Measurements from ENCODE around the gene ZMAT3.

ZMAT3 gene

DNA sequence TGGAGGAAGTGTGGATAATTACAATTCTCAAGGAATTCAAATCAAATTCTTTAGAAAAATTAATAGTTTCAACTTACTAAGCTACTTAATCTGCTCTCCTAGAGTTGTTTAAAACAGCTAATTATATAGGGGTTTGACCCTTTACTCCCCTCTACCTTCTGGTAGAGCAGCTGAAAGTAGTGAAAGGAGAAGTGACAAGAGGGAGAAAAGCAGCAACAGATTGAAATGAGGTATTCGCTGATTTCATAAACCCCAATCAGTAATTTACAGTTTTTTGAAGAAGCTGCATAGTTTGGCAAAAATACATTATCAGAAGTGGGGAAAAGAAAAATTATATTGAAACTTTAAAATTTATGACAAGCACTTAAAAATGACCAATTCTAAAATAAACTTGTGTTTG lies 52.8 kb downstream of the ZMAT3 start:
- DNase-seq, result no peak

DNA sequence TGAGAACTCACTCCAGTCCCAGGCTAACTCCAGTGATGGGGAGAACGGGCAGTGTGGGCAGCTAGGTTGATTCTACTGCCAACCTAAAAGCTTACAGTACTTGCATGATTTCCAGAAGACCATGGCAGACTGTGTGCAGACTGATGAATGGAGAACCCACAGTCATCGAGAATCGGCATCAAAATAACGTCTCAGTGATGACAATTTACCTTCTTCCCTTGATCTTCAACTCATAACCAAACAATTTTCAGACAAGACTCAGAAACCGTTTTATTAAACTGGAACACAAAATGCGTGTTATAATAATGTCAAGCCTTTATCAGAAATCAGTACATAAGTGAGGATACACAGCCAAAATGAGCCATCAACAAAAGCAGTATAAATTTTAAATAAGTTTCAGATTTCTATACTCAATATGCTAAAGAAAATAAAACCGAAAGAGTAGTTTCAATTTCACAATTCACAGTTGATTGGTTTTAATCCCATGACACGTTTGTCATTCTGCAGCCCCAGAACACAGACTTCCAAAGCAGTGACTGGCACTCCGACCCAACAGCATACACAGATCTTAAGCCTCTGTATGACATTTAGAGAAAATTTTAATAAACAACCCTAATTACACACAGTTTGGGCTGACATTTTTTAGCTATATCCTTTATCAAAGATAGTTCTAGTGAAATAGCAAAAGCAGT lies 54.5 kb downstream of the ZMAT3 start:
- no peak for DNase-seq

- peak; percentile 60 for DNase-seq
These were observed 56.0 kb downstream of the ZMAT3 start for GRCh38 chr3:179015551-179016020.

- no peak for DNase-seq
These were observed 65.9 kb downstream of the ZMAT3 start for GRCh38 chr3:179005706-179006105.

GRCh38 chr3:179005213-179005612 lies 66.4 kb downstream of the ZMAT3 start:
- no peak for DNase-seq

DNA sequence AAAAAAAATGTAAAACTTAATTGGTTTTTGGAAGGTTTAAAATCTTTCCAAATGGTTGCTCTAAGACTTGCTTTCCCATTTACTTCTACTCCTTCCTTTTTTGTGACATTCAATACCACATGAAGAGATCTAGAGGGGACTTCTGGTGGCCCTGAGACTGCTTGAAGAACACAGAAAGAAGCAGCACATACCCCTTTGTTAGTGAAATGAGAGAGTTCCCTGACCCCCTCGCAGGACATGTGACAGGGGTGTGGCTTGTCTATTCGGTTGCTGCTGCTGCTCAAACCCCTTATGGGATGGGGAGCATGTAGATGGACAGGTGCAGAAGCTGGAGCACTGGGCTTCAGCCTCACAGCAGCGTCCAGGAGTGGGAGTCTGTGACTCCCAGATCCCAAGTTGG lies 71.0 kb downstream of the ZMAT3 start:
- no peak for DNase-seq

GRCh38 chr3:179000144-179000543 lies 71.5 kb downstream of the ZMAT3 start:
- DNase-seq, result no peak

GRCh38 chr3:178996399-178996798 lies 75.2 kb downstream of the ZMAT3 start:
- DNase-seq, result no peak

GRCh38 chr3:178990293-178990692 lies 81.3 kb downstream of the ZMAT3 start:
- no peak for DNase-seq

GRCh38 chr3:178989821-178990220 lies 81.8 kb downstream of the ZMAT3 start:
- DNase-seq, result no peak

DNA sequence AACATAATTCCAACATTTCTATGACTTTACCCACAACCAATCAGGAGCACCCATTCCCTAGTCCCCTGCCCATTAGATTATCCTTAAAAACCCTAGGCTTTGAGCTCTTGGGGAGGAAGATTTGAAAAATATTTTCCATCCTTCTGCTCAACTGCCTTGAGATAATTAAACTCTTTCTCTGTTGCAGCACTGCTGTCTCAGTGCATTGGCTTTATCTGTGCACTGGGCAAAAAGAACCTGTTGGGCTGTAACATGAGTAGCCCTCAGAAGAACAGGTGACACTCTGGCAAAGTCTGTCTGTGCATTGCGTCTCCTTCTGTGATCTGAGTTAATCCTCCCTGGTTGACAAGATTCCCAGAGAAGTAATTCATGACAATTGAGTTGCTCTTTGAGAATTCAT lies 83.9 kb downstream of the ZMAT3 start:
- DNase-seq, result no peak

DNA sequence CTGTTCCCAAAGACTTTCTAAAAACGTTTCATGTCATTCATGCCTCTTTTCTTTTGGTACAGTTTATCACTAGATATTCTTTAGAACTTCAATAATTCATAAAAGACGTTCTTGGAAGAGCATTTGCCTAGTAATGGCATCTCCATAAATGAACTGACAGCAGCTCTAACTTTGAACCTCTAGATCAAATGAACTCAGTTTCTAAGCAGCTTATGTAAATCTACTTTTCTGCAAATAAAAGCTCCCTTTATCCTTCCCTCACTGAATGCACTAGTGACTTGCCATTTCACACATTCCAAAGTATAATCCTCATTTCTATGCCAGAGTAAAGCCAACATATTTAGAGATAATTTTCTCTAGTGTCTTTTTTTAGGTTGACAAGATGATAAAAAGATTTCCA lies 85.2 kb downstream of the ZMAT3 start:
- DNase-seq, result no peak

GRCh38 chr3:178982137-178982536 lies 89.5 kb downstream of the ZMAT3 start:
- no peak for DNase-seq

- DNase-seq, result no peak
These were observed 96.3 kb downstream of the ZMAT3 start for GRCh38 chr3:178975320-178975719.

GRCh38 chr3:178971614-178972013 lies 100.0 kb downstream of the ZMAT3 start:
- DNase-seq, result no peak

DNA sequence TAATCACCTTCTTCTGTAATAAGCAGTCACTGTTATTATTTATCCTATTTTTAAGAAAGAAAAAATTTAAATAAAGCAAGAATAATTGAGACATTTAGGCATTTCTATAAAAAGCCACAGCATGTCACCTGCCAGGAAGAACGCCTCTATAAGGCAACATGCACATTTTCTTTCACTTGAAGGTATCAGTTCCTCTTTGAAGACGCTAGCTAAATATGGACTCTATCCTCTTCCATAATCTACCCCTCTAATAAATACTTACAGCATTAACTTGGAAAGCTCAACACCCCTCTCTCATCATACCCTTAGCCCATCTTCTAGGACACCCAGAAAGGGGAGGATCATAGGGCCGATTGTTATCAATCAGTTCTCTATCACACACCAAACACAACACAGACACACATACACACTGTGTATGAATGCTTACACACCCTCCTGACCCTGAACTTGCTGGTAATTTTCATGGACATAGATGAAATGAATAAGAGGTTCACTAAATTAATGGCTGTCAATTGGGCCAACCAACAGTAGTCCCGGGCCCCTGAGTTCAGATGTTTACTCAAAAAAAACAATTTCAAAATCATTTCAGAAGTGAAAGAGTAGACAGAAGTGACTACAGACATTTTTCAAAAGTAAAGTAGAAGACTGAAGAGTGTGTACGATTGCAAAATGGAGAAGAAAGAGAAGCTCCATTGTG lies 102.5 kb downstream of the ZMAT3 start:
- no peak for DNase-seq
